Lung microvascular endothelial cell (primary cell): ENCODE data around the gene SLU7. TPM values are rescaled to one million over a fixed set of nuclear protein-coding genes. Genes with fewer than 3 reads are reported as not detected.

ENCODE experiments used
- DNase-seq, 2 donors: peaks; one replicate each; pipeline versions ENCODE4 v3.0.0 to v3.0.0-alpha.2; 2010; ENCODE audit warnings: low read depth in 2 of 2
- total RNA-seq: library from RNA; depleted of rRNA; stranded (reverse); fragments of >200 nt; gene quantifications from 2 replicates; pipeline ENCODE4 v1.2.1, GENCODE V29; 2014

Gene SLU7
- 41.4 and 67.3 TPM in 2 replicates for total RNA-seq

DNA sequence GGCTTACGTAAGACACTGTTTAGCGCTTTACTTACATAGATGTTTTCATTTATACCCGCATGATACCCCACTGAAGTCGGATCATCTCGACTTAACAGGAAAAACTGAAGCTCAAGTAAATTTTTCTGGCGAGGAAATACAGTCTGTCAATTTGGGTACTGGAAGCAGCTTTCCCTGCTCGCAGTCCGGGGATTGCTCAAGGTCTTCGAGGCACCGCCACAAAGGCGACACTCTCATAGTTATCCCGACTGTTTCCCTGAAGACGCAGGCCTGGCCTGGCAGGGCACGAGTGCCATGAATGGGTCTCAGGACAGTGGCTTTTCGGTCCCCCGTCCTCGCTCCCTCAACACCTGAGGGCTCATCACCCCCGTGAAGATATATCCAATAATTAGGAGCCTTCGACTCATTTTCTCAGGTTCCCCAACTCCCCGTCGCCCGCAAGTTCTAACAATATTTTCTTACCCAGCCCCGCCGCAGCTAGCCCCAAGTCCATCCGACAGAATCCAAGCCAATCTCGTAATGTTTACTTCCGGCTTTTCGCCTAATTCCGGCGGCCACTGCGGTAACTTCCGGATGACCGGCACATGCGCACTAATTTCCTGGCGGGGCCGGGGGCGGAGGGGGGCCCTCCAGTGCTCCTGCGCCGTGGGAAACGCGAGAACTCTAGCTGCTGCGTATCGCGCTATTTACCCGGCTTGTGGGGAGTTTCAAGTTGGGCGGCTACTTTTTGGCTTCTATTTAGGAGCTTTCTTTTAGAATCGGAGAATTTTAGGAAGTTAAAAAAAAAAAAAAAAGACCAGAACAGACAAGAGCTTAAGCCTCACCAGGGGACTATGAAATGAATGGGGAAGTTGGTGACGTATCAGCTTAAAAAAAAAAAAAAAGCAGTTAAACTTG lies at the start of gene SLU7:
Gene SLU7, minus strand, starts transcription at position 521 of the 897 bp plus-strand sequence. CDS start 3,787 bp downstream, outside the sequence.
- DNase-seq: peak; percentile 98

DNA sequence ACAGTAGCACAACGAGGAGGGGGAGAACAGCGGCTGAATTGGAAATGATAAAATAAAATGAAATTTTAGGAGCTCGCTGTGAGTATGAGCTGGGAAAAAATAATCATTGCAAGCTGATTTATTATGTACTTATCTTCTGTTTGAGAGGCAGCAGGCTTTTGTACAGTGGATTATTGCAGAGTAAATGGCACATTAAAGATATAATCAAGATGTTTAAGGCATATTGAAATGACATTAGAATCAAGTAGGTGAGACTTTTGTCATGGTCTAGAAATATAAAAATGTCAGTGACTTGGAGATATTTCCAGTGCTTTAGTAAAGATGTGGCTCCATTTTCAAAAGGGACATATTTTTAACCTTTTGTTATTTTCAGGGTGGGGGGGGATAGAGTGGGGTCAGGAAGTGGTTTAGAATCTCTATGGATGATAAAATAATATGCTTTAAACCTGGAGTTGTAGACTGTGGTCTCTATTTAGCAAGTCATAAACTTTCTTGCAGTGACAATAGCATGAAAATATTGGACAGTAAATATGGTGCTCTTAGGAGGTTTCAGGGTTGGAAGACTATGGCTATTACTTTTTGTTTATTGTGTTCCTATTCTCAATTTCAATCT lies 49.6 kb upstream of the SLU7 start:
- DNase-seq: no peak

DNA sequence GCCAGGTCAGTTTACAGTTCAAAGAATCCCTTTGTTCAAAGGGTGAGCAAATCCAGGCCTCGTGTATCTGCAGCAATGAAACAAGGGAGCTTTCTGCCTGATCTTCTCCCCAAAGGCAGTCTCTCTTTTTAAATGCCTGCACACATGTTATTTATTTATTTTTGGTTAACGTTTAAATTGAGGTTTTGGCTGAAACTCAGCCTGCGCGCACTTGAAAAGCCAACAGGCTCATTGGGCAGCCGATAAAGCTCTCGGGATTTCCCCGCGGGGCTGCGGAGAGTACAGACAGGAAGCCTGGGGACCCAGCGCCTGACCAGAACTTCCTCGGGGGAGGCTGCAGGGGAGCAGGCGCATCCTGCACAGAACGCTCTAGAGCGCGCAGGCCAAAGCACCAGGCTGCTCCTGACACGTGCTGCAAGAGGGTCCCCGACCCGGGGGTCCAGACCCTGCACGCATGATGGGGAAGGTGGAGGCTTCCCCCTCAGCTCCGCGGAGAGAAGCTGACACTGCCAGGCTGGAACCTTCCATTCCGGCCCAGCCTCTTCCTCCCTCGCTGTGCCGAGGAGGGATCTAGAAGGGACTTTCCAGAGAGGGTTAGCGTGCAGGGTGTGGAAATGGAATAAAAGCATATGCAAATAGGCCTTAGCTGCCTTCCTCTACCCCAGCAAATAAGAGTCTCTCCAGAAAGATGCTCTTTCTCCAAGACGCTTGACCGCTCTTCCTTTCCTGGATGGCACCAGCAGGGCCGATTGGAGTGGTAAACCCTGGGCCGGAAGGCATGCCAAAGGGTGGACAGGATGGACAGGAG lies 48.9 kb upstream of the SLU7 start:
- peak; percentile 96 for DNase-seq

DNA sequence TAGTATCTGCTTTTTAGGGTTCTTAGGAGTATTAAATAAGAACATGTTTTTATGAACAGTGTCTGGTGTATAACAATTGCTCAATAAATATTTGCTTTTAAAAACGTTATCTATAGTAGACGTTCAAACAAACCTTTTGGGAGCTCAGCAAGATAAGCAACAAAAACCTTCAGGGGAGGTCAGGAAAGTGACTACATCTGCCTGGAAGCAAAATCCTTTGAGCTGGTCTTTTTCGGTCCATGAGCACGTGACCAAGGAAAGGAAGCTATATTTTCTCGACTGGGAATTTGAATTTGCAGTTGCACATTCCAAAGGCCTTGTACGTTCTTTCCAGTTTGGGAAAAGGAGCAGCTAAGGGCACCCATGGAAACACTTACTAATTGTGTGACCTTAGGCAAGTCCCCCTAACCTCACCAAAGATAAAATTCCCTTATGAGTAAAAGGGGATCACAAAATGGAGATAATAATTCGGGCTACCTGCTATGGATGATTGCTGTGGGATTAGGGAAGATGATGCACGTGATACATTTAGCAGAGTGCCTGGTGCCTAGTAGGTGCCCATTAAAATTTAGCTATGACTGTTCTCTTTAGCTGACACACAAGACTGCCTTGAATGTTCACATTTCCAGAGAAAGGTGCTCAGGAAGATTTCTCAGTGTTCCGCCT lies 48.1 kb upstream of the SLU7 start:
- peak; percentile 24 to 59 for DNase-seq

DNA sequence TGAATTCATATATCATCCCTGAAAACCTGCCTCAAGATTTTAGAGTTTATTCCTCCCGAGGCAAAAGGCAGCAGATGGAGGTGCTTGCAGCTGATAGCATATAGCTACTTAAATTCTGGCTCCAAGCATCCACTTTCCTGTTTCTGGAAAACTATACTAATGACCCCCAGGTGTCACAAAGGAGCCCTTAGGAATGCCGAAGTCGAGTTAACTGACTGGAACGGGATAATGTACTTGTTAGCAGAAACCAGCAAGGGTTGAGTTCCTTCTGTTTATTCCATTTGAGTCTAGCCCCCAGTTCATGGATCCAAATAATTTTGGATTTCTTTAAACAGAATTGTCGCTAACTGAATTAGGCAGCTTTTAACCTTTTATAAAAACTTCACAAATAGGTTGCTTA lies 47.2 kb upstream of the SLU7 start:
- DNase-seq: no peak

DNA sequence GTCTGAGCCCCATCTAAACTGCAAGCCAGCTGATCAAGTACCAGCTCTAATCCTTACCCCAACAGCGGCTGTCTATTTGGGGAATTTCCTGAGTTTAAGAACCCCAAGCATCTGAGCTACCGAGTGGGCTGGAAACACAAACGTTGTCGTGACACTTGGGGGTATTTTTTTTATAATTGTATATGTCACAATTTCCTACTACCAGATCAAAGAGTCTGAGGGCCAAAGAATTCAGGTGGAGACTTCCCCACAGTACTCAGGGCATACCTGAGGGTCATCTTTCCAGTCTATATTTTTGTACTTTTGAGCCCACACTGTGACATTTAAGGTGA lies 45.6 kb upstream of the SLU7 start:
- no peak for DNase-seq

DNA sequence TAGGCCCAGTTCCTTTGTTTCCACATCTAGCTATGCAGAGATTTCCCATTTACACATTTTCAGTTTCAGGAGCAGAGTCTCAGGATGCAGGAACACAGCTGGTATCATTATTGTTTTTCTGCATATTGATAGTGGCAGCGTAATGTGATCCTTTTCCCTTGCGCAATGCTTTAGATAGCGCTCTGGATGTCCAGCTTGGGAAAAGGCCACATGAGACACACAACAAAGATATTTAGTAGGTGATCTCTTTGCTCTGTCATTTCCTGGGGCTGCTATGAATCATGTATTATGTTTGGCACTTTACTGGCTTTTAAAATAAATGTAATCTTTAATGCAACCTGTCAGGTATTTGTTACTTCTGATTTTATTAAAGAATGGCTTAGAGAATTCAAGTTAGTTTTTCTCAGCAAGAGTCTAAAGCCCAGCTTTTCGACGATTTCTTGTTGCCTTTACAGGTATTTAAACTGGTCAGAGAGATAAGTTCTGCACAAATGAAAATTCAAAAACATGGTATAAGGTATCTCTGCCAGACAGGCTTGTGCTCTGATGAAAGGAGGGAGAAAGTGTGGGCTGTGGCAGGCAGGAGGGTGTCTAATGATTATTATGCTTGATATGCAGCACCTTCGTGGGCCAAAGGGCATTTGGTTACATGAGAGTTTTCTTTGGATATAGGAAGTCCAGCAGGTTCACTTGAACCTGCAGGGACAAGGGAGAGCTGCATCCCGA lies 45.0 kb upstream of the SLU7 start:
- DNase-seq: peak; percentile 91 to 96

DNA sequence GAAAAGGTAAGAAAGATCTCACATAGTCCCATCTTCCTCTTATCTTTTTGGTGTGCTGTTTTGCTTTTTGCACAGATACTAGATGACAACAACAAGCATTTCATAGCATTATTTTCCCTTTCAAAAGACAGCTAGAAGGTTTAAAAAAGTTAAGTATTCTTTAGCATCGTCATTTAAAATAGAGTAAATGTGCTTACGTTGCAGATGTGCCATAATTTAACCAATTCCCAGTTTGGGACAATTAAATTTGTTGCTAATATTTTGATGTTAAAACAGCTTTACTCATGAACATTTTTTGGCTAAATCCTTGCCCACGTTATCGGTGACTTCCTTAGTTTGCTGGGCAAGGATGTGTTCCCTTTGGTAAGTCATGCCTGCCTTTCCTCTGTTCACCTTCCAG lies 44.3 kb upstream of the SLU7 start:
- DNase-seq: no peak

DNA sequence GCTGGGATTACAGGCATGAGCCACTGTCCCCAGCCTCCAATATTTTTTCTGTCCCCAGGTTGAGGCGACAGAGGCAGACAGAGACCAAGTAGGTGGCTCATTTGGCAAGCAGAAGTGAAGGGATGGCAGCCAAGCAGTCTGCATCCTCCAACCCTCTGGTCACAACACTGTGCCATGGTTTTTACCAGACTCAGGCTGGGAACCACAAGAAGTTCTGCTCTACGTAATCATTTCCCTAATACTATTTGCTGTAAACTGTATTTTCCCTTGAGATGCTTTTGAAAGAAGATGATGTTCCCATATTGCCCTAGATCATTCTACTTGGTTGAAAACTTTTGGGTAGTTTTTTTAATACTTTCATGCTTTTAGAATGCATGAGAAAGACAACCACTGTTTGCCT lies 43.3 kb upstream of the SLU7 start:
- DNase-seq: no peak

DNA sequence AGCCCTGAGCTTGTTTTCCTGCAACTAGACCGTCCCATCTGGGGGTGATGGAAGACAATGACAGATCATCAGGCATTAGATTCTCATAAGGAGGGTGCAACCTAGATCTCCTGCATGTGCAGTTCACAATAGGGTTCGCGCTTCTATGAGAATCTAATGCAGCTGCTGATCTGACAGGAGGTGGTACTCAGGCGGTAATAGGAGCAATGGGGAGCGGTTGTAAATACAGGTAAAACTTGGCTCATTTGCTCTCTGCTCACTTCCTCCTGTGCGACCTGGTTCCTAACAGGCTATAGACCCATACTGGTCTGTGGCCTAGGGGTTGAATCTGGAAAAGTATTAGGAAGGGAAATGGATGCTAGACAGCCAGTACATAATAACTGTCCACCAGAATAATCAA lies 42.5 kb upstream of the SLU7 start:
- no peak for DNase-seq

DNA sequence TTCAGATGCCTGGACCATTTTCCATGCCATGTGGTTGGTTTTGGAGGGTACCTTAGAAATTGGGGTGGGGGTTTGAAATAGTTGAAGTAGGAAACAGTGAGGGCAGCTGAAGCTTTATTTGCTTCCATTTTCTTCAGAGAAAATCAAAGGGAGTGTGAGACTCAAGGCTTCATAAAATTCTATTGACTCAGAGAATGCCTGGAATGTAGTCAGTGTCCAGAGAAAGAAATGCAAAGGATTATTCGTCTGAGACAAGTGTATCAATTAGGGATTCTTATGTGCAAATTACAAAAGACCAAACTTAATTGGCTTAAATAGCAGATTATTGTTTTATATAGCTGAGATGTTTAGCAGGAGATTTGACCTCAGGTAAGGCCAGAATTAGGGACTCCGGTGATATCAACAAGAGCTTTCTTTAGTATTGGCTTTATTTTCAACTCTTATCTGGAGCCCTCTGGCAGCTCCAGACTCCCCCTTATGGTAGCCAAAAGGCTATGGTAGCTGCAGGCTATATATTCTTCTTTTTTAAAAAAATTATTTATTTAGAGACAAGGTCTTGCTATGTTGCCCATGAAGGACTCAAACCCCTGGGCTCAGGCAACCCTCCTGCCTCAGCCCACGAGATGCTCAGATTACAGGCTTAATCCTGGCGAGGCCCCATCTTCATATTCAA lies 41.6 kb upstream of the SLU7 start:
- DNase-seq: peak; percentile 25 to 40

DNA sequence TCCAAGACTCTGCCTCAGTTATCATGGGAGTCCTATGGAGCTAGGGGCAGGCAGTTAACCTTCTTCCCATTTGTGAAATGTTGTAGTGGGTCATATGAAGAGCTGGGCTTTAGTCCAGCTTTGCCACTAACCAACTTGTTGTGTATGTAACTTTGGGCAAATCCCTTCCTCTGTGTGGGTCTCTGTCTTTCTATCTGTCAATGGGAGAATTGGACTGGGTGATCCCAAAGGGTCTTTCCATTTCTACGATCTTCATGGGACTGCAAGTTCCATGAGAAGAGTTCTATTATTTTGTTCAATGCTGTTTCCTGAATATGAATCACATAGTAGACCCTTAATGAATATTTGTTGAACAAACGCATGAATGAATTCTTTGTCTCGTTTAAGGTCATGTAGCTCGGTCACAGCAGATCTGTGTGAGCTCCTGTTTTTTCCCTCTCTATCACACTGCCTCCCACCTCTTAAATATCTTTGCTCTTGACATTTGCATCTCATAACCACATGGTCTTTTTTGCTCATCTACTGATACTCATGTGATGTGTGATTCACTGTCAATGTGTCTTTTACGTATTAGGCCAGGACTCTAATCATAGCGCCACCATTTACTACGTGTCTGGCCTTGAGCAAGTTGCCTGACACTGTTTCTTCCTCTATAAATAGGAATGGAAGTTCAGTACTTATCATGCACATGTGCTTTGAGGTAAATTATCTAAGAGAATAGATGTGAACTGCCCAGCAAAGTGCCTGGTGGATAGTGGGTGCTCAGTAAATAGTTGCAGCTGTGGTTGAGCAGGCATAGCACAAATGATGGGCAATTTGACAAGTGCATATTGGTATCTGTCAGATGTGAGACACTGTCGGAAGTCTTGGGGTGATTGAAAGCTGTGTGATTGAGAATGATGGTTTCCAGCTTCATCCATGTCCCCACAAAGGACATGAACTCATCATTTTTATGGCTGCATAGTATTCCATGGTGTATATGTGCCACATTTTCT lies 40.2 kb upstream of the SLU7 start:
- peak in 1 of 2 donors; percentile 27 for DNase-seq

DNA sequence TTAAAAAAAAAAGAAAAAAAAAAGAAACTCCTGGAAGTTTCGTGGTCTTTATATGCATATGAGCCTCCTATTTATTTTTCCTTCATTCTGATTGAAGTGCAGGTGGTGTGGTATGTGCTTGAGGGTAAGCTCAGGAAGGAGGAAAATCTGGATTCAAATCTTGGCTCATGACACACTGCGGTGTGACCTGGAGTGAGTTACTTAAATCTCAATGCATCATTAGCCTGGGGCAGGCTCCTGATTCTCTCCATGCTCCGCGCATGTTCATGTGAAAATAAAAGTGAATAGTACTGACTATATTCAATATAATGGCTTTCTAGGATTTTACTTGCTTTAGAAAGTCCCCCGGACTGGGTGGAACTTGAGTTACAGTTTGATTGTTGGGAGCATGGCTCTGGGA lies 38.4 kb upstream of the SLU7 start:
- no peak for DNase-seq

DNA sequence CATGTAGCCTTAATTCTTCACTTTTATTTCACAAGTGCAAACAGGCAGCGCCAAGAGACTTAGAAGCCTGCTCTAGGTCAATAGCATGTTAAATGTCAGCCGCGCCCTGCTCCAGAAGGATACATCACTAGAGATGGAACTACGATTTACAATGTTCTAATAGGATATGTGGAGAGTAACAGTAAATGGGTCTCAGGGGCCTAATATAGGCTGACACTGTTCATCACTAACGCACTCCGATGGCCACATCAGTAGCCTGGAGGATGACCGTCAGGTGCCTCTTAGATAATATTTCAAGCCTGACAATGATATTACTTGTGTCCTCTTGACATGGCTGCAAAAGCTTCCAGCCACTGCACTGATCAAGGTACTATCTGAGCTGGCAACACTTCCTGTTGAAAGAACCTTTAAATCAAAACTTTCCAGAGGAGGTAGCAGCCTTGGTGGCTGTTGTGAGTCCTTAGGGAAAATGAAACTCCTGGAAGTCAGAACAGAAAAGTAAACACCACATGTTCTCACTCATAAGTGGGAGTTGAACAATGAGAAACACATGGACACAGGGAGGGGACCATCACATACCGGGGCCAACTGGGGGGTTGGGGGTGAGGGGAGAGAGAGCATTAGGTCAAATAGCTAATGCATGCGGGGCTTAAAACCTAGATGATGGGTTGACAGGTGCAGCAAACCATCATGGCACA lies 37.7 kb upstream of the SLU7 start:
- DNase-seq: no peak

DNA sequence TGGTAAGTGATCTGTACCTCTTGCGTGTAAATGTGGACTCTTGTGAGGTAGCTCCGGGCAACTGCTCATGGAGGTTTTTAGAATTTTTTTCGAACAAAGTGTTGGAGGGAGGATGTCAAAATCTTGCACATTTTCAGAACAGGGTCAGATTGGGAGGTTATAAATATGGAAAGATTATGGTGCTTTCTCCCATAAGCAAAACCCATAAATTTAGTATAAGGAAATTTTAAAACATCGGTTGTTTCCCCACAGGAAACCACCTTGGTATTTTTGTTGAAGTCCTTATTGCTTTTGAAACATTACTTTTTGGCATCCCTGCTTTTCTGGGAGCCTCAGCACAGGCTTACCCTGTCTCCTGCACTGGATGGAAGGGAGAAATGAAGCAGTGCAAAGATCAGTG lies 36.7 kb upstream of the SLU7 start:
- no peak for DNase-seq

DNA sequence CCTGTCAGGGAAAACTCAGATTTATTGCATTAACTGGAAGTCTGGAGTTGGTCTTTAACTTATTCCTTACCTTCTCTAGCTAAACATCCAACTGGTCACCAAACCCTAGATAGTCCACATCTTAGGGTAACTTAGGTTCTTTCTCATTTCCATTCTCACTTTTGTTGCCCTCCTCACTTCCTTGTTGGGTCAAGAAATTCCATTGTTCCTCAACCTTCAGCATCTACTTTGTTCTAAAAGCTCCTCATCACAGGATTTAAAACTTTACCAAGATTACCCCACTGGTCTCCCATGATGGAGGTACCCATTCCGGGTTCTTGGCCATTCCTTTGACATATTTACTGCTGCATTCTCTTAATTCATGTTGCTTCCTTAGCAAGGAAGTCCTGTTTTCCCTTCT lies 34.9 kb upstream of the SLU7 start:
- no peak for DNase-seq

DNA sequence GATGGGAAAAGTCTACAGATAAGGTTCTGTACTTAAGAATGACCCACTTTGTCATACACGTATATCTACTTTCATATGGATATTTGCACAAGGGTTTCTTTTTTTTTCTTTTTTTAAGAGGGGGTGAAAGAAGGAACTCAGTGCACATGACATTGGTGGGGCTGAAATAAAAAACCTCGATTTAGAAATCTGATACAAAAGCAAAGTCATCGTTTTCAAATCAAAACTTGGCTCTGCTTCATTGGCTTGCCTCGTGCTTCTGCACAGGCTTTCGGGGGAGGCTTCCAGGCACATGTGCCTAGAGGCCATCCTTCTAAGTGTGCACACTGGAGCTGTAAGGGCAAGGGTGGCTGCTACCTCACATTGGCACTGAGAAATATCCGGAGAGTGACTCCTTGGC lies 33.9 kb upstream of the SLU7 start:
- no peak for DNase-seq

DNA sequence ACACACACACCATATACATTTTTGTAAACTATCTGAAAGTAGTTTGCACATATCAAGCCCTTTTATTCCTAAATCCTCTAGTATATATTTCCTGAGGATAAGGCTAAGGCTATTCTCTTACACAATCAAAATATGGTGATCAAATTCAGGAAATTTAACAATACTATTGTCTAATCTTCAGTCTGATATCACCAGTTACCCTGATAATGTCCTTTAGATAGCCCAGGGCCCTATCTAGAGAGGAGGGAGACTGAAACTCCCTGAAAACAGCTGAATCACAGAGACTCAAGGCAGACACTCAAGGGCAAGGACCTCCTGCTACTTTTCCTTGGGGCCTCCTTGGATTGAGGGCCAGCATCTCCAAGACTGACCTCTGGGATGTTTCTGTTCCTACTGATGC lies 33.2 kb upstream of the SLU7 start:
- no peak for DNase-seq

DNA sequence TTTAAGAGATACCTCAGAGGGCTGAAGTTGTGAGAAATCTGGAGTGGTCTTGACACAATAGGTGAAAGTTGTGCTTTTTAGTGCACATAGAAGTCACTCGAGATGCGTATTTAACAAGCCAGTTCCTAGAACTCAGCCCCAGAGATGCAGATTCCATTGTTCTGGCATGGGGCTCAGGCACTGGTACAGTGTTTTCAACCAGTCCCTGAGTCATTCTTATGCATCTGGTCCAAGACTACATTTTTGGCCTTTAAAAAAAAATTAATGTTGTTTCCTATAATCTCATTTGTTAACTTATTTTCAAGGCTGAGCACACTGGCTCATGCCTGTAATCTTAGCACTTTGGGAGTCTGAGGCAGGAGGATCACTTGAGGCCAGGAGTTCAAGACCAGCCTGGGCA lies 32.4 kb upstream of the SLU7 start:
- peak in 1 of 2 donors; percentile 70 for DNase-seq
